NT2/D1 (cell line): Measurements from ENCODE around the gene TBX1.

ENCODE experiments used
- DNase-seq: peaks from one replicate; pipeline ENCODE4 v3.0.0-alpha.2; 2011; ENCODE audit warnings: low read depth, low spot score
- H3K27me3 ChIP-seq: 2 replicates; pipeline ENCODE4 v1.6.0; 2011; ENCODE audit warnings: mild to moderate bottlenecking; ENCODE audit not compliant: insufficient read length, insufficient read depth
- H3K36me3 ChIP-seq: 2 replicates; pipeline ENCODE4 v1.6.1; 2011; ENCODE audit warnings: mild to moderate bottlenecking, low read length, mixed read lengths; ENCODE audit not compliant: insufficient read depth, insufficient read length
- H3K4me1 ChIP-seq: 2 replicates; pipeline ENCODE4 v1.5.1; 2011; ENCODE audit not compliant: insufficient read depth, insufficient read length
- H3K4me3 ChIP-seq: 2 replicates; pipeline ENCODE4 v1.5.1; 2011; ENCODE audit warnings: low read depth; ENCODE audit not compliant: insufficient read length
- H3K9ac ChIP-seq: 2 replicates; pipeline ENCODE4 v1.6.0; 2011; ENCODE audit warnings: low read depth; ENCODE audit not compliant: insufficient read length
- H3K9me3 ChIP-seq: 2 replicates; pipeline ENCODE4 v1.5.1; 2011; ENCODE audit warnings: mild to moderate bottlenecking, low read length; ENCODE audit not compliant: insufficient read depth
- SUZ12 ChIP-seq: IDR thresholded peaks from 2 replicates; pipeline ENCODE4 v1.6.1; 2011; ENCODE audit not compliant: insufficient read length, insufficient read depth; ENCODE audit errors: extremely low read depth
- YY1 ChIP-seq: IDR thresholded peaks from 2 replicates; pipeline ENCODE4 v1.6.1; 2011; ENCODE audit not compliant: insufficient read length, insufficient read depth
- ZNF274 ChIP-seq: IDR thresholded peaks from 2 replicates; pipeline ENCODE4 v1.6.1; 2011; ENCODE audit warnings: mild to moderate bottlenecking, low read depth, low read length

TBX1 gene

DNA sequence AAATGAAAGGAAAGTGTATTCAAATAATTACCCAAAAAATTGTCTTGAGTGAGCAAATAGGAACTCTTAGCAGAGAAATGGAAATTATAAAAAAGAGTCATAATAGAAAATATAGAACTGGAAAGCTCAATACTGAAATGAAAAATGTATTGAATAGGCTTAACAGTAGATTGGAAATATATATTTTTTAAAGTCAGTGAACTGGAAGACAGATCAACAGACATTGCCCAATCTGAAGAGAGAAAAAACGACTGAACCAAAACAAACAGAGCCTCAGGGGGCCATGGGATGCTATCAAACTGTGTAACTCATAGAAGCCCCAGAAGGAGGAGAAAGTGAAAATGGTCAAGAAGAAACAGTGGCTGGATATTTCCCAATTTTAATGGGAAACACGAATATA is 32.6 kb downstream of the TBX1 start:
- H3K27me3 ChIP-seq: no peaks in the 10 kb centered on the region
- H3K9ac ChIP-seq: no peak overlapping the region
- no peak for DNase-seq
- no peak overlapping the region for H3K4me3 ChIP-seq
- H3K4me1 ChIP-seq: peaks cover 4% of the 10 kb centered on the region
- H3K36me3 ChIP-seq: peaks cover 14% of the 10 kb centered on the region
- H3K9me3 ChIP-seq: no peaks in the 10 kb centered on the region
- TF ChIP-seq YY1: no peak
- no peak for TF ChIP-seq ZNF274
- no peak for TF ChIP-seq SUZ12

DNA sequence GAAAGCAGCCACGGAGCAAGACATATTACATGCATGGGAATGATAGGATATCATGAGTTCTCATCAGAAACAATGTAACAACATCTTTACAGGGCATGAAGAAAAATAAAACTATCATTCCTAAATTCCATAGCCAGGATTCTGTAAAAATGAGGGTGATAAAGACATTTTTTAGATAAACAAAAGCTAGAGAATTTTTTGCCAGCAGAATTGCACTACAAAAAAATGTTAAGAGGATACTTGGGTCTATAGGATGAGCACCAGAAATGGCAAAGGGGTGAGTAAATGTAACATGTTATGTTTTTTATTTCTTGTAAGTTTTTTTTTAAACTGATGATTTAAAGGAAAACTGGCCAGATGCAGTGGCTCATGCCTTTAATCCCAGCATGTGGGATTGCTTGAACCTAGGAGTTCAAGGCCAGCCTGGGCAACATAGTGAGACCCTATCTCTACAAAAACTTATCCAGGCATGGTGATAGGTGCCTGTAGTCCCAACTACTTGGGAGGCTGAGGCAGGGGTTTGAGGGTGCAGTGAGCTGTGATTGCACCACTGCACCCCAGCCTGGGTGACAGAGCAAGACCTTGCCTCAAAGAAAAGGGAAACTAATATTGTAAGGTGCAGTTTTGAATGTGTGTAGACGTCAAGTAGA is 33.2 kb downstream of the TBX1 start:
- no peak for DNase-seq
- Histone ChIP-seq H3K4me3 (no peak overlapping the region), H3K36me3 (peaks cover 11% of the 10 kb centered on the region), H3K4me1 (peaks cover 4% of the 10 kb centered on the region), H3K27me3 (no peaks in the 10 kb centered on the region), H3K9ac (no peak overlapping the region), H3K9me3 (no peaks in the 10 kb centered on the region)
- TF ChIP-seq ZNF274: no peak
- no peak for TF ChIP-seq YY1
- TF ChIP-seq SUZ12: no peak

DNA sequence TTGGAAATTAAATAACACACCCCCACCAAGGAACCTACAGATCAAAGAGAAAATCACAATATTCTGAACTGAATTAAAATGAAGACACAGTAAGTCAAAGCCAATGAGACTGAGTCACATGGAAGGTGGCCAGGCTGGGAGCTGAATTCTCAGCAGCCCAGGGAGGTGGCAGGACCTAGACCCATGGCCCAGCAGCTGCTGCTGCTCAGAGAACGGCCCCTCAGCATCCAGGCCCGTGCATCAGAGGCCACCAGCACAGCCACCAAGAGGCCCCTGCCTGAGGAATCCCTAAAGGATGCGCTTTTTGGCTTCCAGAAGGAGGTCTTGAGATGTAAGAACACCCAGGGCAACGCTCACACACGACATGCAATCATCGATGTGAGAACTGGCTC is 35.0 kb downstream of the TBX1 start:
- no peaks in the 10 kb centered on the region for H3K27me3 ChIP-seq
- TF ChIP-seq YY1 (no peak), SUZ12 (no peak), ZNF274 (no peak)
- no peak for DNase-seq
- no peak overlapping the region for H3K9ac ChIP-seq
- no peaks in the 10 kb centered on the region for H3K9me3 ChIP-seq
- peaks cover 4% of the 10 kb centered on the region for H3K4me1 ChIP-seq
- H3K36me3 ChIP-seq: peaks cover 20% of the 10 kb centered on the region
- no peak overlapping the region for H3K4me3 ChIP-seq

DNA sequence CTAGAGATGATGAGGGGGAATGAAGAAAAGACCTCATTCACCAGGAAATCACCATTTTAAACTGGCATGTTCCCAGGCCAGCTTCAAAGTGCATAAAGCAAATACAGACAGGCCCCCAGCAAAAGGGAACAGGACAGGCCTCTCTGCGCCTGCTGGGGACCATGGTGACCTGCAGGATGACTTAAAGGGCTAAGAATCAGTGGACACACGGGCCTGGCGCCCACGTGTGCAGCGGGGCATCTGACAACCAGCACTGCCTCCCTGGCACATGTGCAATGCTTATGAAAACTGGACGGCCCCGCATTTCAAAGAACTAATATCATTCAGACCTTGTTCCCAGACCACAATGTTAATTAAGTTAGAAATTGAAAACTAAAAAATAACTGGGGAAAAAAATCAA is 35.6 kb downstream of the TBX1 start:
- DNase-seq: no peak
- Histone ChIP-seq H3K27me3 (no peaks in the 10 kb centered on the region), H3K9me3 (no peaks in the 10 kb centered on the region), H3K4me3 (no peak overlapping the region), H3K4me1 (peaks cover 6% of the 10 kb centered on the region), H3K36me3 (peaks cover 25% of the 10 kb centered on the region), H3K9ac (no peak overlapping the region)
- TF ChIP-seq SUZ12 (no peak), YY1 (no peak), ZNF274 (no peak)

DNA sequence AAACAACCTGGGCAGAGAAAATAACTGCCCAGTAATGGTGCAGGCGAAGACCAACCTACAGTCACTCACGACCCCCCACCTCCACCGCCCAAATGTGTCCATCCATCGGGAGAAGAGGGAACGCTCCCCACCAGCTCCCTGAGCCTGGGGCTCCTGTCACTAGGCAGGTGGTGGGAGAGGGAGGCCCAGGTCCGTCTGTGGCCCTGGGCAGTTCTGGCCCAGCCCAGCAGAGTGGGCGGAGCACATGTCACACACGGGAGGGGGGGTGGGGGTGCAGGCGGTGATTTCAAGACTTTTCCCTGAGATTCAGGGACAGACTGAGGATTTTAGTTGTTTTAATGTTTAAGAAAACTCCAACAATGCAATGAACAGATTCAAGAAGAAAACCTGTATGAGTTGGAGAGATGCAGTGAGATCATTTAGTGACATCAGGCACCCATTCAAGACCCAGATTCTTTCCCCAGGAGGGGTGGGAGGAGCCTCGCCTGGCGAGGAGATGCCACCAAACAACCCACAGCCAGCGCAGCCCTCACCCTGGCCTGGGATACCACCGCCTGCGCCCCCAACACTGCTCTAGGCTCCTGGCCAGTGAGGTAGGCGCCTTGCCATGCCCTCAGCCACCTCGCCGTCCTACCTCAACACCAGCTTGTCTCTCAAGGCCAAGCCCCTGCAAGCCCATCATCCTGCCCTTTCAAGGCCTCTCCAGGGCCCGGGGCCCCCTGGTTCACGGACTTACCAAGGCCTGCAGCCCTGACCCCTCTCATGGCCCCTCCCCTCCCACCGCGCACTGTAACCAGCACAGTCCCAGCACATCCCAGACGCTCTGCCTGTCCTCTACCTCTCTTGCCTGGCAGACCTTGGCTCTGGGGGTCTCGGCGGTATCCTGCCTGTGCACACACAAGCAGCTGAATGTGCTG is 36.8 kb downstream of the TBX1 start:
- Histone ChIP-seq H3K4me1 (peaks cover 6% of the 10 kb centered on the region), H3K9me3 (no peaks in the 10 kb centered on the region), H3K4me3 (no peak overlapping the region), H3K9ac (no peak overlapping the region), H3K27me3 (no peaks in the 10 kb centered on the region), H3K36me3 (peaks cover 31% of the 10 kb centered on the region)
- DNase-seq: no peak
- TF ChIP-seq YY1: no peak
- no peak for TF ChIP-seq ZNF274

DNA sequence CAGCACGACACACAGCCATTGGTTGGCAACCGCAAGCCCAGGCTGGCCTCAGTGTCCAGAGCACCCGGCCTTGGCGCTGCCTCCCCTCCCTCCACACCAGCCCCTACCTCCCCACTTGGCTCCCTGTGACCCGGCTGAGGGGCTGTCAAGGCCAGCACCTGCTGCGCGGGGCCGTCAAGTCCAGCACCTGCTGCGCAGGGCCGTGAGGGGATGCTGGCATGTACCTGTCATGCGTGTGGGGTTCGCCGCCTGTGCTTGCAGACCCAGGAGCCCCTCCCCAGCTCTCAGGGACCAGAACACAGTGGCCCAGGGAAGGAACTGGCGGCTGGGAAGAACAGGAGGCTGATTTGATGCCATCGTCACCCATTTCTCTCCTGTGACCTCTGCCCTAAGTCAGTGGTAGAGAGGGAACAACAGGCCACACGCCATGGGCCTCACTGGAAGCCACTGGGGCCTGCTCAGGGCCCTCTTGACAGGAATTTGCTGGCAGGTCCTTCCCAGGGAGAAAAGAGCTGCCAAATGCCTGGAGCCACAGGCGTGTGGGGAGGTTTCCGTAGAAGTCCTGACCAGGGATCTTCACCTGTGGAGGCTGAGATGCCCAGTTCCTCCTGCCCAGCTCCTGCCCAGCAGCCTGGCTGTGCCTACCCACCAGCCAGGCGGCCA is 37.6 kb downstream of the TBX1 start:
- no peaks in the 10 kb centered on the region for H3K9me3 ChIP-seq
- H3K27me3 ChIP-seq: no peaks in the 10 kb centered on the region
- peaks cover 6% of the 10 kb centered on the region for H3K4me1 ChIP-seq
- H3K9ac ChIP-seq: no peak overlapping the region
- TF ChIP-seq ZNF274: no peak
- no peak for TF ChIP-seq SUZ12
- no peak for TF ChIP-seq YY1
- H3K36me3 ChIP-seq: peaks cover 37% of the 10 kb centered on the region
- no peak for DNase-seq
- no peak overlapping the region for H3K4me3 ChIP-seq

DNA sequence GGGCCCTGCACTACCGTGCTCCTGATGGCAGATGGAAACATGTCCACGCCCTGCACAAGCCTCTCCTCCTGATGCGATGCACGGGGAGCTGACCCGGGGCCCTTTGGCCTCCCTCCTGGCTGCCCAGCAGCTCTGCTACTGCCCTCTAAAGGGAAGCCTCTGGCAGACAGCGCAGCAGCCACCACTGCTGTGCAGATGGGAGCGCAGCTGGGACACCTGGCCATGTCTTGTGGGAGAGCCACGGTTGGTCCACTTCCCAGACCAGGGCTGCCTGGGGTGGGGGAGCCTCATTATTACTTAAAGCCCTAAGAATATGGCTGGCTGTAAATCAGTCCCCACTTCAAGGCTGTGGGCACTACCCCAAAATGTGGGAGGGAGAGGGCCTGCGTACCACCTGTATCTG is 38.3 kb downstream of the TBX1 start:
- no peak overlapping the region for H3K9ac ChIP-seq
- DNase-seq: no peak
- H3K27me3 ChIP-seq: no peaks in the 10 kb centered on the region
- peaks cover 6% of the 10 kb centered on the region for H3K4me1 ChIP-seq
- H3K36me3 ChIP-seq: peaks cover 43% of the 10 kb centered on the region
- TF ChIP-seq SUZ12 (no peak), ZNF274 (no peak), YY1 (no peak)
- no peak overlapping the region for H3K4me3 ChIP-seq
- no peaks in the 10 kb centered on the region for H3K9me3 ChIP-seq
